NCI-H2227 treated with DMSO at 0.1 percent for 48 hours (cell line): ENCODE data around the gene AMFR.

Source experiments
- DNase-seq: peaks from one replicate; lab custom pipeline; 2025; lab: John Stamatoyannopoulos, UW

The AMFR gene

GRCh38 chr16:56330476-56330875, 94.9 kb downstream of the AMFR start:
- DNase-seq: no peak

DNA sequence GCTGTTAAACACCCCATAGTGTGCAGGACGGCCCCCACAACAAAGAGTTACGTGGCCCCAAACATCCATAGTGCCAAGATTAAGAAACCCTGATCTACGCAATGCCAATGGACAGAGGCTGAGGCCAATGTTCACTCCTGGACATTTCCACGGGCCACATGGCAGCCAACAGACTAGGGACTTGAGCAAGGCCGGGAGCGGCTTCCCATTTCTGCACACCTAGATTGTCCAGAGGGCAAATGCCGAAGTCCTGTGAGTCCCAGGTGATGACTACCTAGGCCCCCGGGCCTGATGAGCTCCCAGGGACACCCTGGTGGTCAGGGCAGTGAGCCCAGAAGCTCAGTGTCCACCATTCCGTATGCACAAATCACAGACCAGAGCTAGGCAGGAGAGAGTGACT, 95.5 kb downstream of the AMFR start:
- no peak for DNase-seq

DNA sequence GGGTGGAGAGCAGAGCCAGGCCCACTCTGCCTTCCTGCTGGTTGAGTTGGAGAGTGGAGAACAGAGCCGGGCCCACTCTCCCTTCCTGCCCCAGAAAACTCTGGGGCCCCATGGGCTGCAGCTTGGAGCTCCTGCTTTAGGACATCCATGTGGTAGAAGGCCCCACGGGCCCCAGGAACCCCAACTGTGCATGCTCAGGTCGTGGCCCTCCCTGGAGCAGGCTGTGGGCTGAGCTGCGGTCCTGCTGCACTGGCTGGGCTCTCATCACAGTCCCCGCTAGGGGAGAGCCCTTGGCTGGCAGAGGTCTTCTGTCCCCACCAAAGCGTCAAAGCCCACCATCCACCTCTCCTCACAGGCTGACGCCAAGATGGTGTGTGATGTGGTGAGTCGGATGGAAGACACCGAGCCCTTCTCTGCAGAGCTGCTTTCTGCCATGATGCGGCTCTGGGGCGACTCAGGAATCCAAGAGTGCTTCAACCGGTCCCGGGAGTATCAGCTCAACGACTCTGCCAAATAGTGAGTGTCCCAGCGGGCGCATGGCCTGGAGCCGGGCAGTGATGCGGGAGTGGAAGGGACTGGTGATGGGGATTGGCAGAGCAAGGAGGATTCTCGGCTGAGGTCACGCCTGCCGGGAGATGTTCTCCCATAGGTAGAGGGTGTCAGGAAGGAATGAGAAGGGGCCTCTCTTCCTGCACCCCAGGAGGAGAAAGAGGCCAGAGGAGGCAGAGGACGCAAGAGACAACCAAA, 96.9 kb downstream of the AMFR start:
- DNase-seq: no peak

GRCh38 chr16:56327929-56328258, 97.5 kb downstream of the AMFR start:
- no peak for DNase-seq

DNA sequence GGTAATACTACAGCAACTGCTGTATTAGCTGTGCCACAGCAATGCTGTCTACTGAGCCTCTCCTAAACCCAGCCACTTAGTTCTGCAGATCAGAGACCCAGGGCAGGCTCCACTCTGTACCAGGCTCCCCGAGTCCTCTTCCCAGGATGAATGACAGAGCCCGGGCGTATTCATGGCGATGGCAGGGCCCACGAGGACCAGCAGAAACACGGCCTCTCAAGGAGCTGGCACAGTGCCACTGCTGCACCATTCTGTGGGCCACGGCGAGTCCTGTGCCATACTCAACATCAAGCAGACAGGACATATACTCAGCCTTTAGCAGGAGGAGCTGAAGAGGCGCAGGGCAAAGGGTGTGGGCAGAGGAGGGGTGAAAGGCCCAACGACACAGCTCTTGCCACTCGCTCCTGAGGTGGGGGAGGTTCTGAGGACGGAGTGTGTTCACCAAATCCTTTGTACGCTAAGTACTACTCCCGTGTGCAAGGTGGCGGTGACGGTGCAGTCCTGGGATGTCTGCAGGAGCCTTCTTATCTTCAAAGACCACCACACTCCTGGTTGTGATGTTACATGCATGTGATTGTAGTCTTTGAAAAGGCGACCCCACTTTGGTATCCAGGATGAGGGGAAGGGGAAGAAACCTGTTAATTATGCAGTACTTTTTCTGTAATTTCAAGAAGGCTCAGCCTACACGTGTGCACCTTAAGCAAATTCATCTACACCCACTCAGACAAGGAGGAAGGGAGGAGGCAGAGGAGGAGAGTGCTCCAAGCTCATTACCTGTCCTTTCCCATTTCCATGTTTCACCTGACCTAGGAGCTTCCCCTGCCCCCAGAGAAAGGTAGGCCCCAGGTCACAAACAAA, 98.0 kb downstream of the AMFR start:
- DNase-seq: no peak

- no peak for DNase-seq
These were observed 99.4 kb downstream of the AMFR start for GRCh38 chr16:56325956-56326355.

DNA sequence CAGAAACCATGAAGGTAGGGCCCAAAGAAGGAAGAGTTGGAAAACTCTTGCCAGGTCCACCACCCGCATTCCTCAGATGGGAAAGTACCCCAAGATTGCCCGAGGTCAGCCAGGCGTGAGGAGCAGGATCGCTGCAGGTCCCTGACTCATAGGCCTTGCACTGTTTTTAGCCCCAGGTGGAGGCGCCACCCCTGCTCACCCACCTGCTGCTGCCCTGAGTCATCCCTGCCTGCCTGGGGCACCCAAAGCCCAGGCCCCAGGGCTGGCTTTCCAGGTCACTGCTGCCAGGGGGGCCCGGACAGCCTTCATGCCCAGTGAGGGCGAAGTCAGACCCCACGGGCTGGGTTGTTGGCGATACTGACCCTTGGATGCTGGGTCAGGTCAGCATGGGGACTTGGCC, 100.9 kb downstream of the AMFR start:
- DNase-seq: no peak

DNA sequence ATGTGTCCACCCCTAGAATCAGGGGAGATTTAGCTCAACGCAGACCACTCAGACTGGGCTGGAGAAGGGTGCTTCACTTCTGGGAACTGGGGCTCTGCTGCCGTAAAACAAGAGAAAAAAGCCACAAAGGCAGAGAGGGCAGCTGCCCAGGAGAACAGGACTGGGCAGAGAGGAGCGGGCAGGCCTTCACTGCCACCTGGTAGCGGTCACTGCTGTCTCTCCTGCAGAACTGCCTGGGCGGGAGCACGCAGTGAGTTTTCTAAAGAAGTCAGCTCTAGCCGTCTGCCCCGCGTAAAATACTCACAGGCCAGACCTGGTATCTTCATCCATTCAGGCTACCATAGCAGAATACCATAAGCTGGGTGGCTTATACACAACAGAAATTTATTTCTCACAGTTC, 103.8 kb downstream of the AMFR start:
- DNase-seq: no peak

DNA sequence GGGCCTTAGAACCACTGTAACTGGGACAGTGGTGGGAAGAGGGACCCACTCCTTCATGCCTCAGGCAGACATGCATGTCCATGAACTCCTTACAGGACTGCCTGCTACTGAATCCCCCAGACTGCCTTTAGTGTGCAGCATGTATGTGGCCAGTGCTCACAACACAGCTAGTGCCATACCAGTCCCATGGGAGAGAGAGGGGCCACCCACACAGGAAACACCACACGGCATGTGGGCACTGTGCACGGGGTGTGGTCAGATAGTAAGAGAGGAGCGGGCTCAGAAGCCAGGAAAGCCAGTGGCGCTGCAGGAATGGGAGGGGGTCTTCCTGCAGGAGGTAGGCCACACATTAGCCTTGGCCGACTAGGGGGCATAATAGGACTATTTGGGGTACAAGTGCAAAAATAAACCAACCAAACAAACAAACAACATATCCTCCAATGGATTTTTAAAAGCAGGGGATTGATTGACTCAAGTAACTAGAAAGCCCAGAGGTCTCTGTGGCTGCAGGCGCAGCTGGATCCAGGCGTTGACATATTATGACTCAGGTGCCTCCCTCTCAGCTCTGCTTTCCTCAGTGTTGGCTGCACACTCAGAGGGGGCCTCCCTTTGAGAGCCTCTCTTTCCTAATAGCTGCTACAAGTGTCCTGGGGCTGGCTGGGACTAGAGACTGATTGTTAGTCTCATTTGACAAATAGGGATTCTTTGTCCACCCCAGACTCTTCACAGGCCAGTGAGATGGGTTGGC, 104.4 kb downstream of the AMFR start:
- DNase-seq: no peak

DNA sequence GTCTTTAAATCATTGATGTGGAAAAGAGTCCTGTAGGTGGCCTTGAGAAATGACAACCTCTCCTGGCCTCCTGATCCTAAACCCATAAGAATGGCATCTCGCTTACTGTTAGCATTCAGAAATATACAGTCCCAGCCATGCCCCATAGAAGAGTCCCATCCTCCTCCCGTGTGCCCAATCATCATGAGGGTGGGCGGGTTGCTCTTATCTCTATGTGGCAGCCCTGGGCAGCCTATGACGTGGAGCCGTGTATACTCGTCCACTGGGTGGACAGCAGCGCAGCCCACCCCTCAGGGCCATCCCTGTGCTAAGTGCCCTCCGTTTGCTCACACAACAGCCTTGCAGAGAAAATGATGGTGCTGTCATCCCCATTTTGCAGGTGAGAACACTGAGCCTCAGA, 105.3 kb downstream of the AMFR start:
- no peak for DNase-seq

- no peak for DNase-seq
These were observed 106.0 kb downstream of the AMFR start for GRCh38 chr16:56319376-56319775.

DNA sequence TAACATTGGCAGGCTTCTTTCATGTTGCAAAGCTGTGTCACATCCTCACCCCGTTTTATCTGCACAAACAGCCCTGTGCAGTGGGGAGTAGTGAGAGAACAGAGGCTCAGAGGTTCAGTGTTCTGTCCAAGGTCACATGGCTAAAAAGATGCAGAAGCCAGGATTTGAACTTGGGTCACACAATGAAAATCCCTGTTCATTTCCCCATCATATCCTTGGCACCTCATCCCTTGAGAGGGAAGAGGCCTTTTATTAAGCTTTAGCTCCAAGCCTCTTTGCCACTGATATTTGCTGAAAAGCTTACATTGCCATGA, 106.6 kb downstream of the AMFR start:
- DNase-seq: no peak

GRCh38 chr16:56317998-56318826, 107.1 kb downstream of the AMFR start:
- peak; percentile 98 for DNase-seq

GRCh38 chr16:56316545-56316944, 108.8 kb downstream of the AMFR start:
- DNase-seq: no peak

DNA sequence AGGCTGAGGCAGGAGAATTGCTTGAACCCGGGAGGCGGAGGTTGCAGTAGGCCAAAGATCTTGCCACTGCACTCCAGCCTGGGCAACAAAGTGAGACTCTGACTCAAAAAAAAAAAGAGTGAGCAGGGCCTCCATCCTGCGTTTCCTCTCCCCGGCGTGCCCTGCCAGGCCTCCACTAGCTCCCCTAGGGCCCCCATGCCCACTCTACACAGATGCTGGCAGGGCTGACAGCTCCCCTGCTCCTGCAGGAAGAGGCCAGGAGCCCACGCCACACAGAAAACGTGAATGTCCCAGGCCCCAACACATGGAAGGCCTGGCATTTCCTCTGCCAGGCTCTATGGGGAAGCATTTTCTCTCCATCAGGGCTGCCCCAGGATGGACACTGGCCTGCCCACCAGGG, 109.4 kb downstream of the AMFR start:
- no peak for DNase-seq

DNA sequence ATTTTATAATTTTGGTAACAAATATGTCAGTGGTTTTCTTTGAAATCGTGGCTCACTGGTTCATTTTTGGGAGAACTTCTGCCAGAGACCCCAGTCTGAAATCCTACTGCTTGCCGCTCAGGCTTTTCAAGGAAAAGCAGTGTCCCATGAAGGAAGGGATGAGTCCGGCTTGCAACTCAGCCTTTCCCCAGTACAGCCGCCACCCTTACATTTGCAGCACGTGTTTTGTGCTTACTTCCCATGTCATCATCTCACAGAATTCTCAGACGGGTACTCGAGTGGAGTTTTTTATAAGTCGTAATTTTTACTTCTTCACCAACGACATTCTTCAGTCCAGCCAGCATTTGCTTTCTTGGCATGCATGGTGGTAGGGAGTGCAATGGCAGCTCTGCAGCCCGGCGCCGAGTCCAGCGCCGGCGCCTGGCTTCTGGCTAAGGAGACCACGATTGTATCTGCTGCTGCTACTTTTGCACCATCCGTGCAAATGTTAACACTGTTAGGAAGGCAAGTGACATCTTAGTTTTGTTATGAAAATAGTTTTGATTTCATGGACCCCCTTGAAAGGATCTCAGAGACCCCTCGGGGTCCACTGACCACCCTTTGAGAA, 111.0 kb downstream of the AMFR start:
- no peak for DNase-seq

DNA sequence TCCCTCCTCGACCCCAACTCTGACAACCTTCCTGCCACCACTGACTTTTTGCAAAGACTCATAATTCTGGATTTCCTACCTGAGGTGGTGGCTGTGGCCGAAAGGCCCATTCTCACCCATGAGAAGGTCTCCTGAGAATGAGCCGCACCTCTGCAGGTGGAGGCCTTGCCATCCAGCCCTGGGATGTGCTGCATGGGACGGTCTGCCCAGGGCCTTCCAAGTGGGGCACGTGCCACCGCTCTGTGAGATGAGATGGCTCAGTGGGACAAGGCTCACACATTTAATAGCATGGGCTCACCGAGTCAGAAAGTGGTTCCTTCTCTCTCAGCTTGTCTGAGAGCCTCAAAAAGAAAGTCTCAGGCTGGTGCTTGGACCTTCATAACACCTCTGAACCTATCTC, 112.8 kb downstream of the AMFR start:
- no peak for DNase-seq

GRCh38 chr16:56312028-56312300, 113.4 kb downstream of the AMFR start:
- no peak for DNase-seq
